Panc1 (cell line): ENCODE measurements around the gene ZBTB4. TPM values are rescaled to one million over a fixed set of nuclear protein-coding genes. Genes with fewer than 3 reads are reported as not detected.

Experiments
- ATAC-seq: fragments of 200-7000 bp; cut with Tn5 transposase; 2 replicates; pipeline ENCODE4 v1.9.1; 2020; ENCODE audit warnings: mild to moderate bottlenecking, moderate library complexity
- BruUV-seq: library from RNA; stranded (reverse); fragments of 400-500 nt; replicated peaks from 2 replicates; lab custom pipeline; 2021; lab: Mats Ljungman, UMichigan
- CTCF ChIA-PET: fragments of 300-600 bp; sonication (Branson Sonifier 250); formaldehyde crosslinking; loops from one replicate; lab custom pipeline; 2022; ENCODE audit warnings: antibody characterized with exemption; lab: Charles Lee
- POLR2A ChIA-PET: fragments of 300-600 bp; sonication (Branson Sonifier 250); formaldehyde crosslinking; loops from one replicate; lab custom pipeline; 2022; ENCODE audit warnings: antibody characterized with exemption; lab: Charles Lee
- DNase-seq: peaks from one replicate; pipeline ENCODE4 v3.0.0-alpha.2; 2010; ENCODE audit warnings: low read depth, low spot score
- H3K27ac ChIP-seq: 2 replicates; pipeline ENCODE4 v1.5.1; 2011; ENCODE audit warnings: mild to moderate bottlenecking, low read length, inconsistent platforms
- H3K27me3 ChIP-seq: fragments of 200-500 bp; sonication (Bioruptor generic); 2 replicates; pipeline ENCODE4 v1.6.0; 2014; ENCODE audit warnings: low read length, inconsistent platforms; ENCODE audit not compliant: control insufficient read depth, insufficient read depth
- H3K36me3 ChIP-seq: fragments of 200-500 bp; sonication (Bioruptor generic); 2 replicates; pipeline ENCODE4 v1.5.1; 2014; ENCODE audit warnings: inconsistent platforms, mild to moderate bottlenecking, low read length, moderate library complexity; ENCODE audit not compliant: control insufficient read depth, insufficient read depth
- H3K4me1 ChIP-seq: 2 replicates; pipeline ENCODE4 v1.5.1; 2011; ENCODE audit warnings: inconsistent platforms, mild to moderate bottlenecking, low read length, moderate library complexity; ENCODE audit not compliant: control insufficient read depth, insufficient read depth
- H3K4me3 ChIP-seq, 2 experiments: 2 replicates each; pipeline ENCODE4 v1.5.1; 2011 to 2012; ENCODE audit warnings: low read depth in 2 of 2, low read length in 2 of 2, mild to moderate bottlenecking in 2 of 2, inconsistent platforms in 1 of 2, moderate library complexity in 1 of 2
- H3K9me3 ChIP-seq: fragments of 200-500 bp; sonication (Bioruptor generic); 2 replicates; pipeline ENCODE4 v1.5.1; 2014; ENCODE audit warnings: low read depth, mild to moderate bottlenecking, inconsistent platforms, low read length, moderate library complexity; ENCODE audit not compliant: control insufficient read depth, insufficient read depth
- CTCF ChIP-seq: fragments of 450-650 bp; IDR thresholded peaks from 2 replicates; pipeline ENCODE4 v1.5.1; 2017; ENCODE audit warnings: mild to moderate bottlenecking
- POLR2AphosphoS5 ChIP-seq: IDR thresholded peaks from 2 replicates; pipeline ENCODE4 v1.6.1; 2012; ENCODE audit warnings: mild to moderate bottlenecking, low read depth, low read length, moderate library complexity
- REST ChIP-seq, 2 experiments: IDR thresholded peaks; 2 replicates each; pipeline ENCODE4 v1.6.1; 2011 to 2012; ENCODE audit warnings: low read depth in 2 of 2, control low read depth in 1 of 2, low read length in 1 of 2, mild to moderate bottlenecking in 1 of 2, moderate library complexity in 1 of 2; ENCODE audit not compliant: insufficient read depth in 1 of 2
- SIN3A ChIP-seq: IDR thresholded peaks from 2 replicates; pipeline ENCODE4 v1.6.1; 2012; ENCODE audit warnings: low read depth, mild to moderate bottlenecking, low read length, moderate library complexity, borderline replicate concordance; ENCODE audit not compliant: insufficient read depth
- TCF7L2 ChIP-seq: IDR thresholded peaks from 2 replicates; pipeline ENCODE4 v1.6.1; 2011; ENCODE audit warnings: mild to moderate bottlenecking, low read depth, low read length, inconsistent platforms
- in situ Hi-C: cut with HindIII; loops from 2 replicates; pipeline ENCODE4 v1.10.0; 2016; ENCODE audit warnings: low sequenced_read_pairs, low pct_unique_long_range_greater_than_20kb
- intact Hi-C: fragments of 100-400 bp; cut with micrococcal nuclease; formaldehyde crosslinking; loops from one replicate; pipeline ENCODE4 v1.10.0; 2022; ENCODE audit not compliant: unreplicated experiment
- total RNA-seq: library from RNA; stranded (reverse); gene quantifications from one replicate; pipeline ENCODE4 v1.2.1, GENCODE V29; 2021; ENCODE audit not compliant: unreplicated experiment

ZBTB4 gene
- total RNA-seq, 1 experiment from 2014 or later = 24.9 TPM

GRCh38 chr17:7418472-7419152, 60.8 kb downstream of the ZBTB4 start:
- TF ChIP-seq TCF7L2 (no peak), POLR2AphosphoS5 (no peak), SIN3A (no peak), REST (IDR thresholded peaks at IDR 0.05; ENCODE audit: insufficient read depth in 1 of 2, low read depth in 2 of 2, low read length in 1 of 2) (no peak), CTCF (no peak)
- in situ Hi-C loops = no loop called here
- no peaks in the 10 kb centered on the region for H3K27me3 ChIP-seq
- H3K36me3 ChIP-seq = no peaks in the 10 kb centered on the region
- DNase-seq (no peak), ATAC-seq (no peak)
- H3K9me3 ChIP-seq = no peaks in the 10 kb centered on the region
- POLR2A ChIA-PET = no interaction called here
- CTCF ChIA-PET = interaction anchor here (0.6 kb wide), 1 partner anchor 15 kb away, joined by 4 read pairs; no protein-coding TSS in a partner anchor
- H3K27ac ChIP-seq = no peak overlapping the region
- intact Hi-C loops = no loop called here
- H3K4me1 ChIP-seq = no peaks in the 10 kb centered on the region
- no TSS peak for BruUV-seq
- no peak overlapping the region for H3K4me3 ChIP-seq

- in situ Hi-C loops (no loop called here), intact Hi-C loops (no loop called here)
- no peaks in the 10 kb centered on the region for H3K27me3 ChIP-seq
- no peak overlapping the region for H3K4me3 ChIP-seq
- H3K9me3 ChIP-seq = no peaks in the 10 kb centered on the region
- H3K27ac ChIP-seq = no peak overlapping the region
- H3K4me1 ChIP-seq = no peaks in the 10 kb centered on the region
- ATAC-seq = no peak
- POLR2A ChIA-PET = no interaction called here
- DNase-seq = no peak
- CTCF ChIA-PET = no interaction called here
- no peaks in the 10 kb centered on the region for H3K36me3 ChIP-seq
- TF ChIP-seq POLR2AphosphoS5 (no peak), CTCF (no peak)
- no TSS peak for BruUV-seq
Observed at GRCh38 chr17:7417056-7417655, 62.3 kb downstream of the ZBTB4 start.
